Sigmoid colon (tissue), 4 donors: ENCODE results near the gene CTBP2.

ENCODE experiments used
- POLR2A ChIP-seq, 2 donors: fragments of 450-650 bp; IDR thresholded peaks; one replicate each; pipeline ENCODE4 v1.6.1; 2016; ENCODE audit warnings: antibody characterized with exemption in 2 of 2, mild to moderate bottlenecking in 2 of 2, moderate library complexity in 2 of 2
- POLR2AphosphoS5 ChIP-seq, 4 donors: sonication (generic); formaldehyde crosslinking; IDR thresholded peaks; one replicate each; pipeline ENCODE4 v1.6.1; 2017; ENCODE audit warnings: antibody characterized with exemption in 4 of 4
- TF ChIP-seq, protein P1 (sequence below), 4 experiments: fragments of 450-650 bp in 3 of 4; fragments of 200-600 bp in 1 of 4; IDR thresholded peaks; one replicate each; pipeline ENCODE4 v1.5.1; 2016 to 2019; ENCODE audit warnings: antibody characterized with exemption in 4 of 4, mild to moderate bottlenecking in 3 of 4, moderate library complexity in 2 of 4

GRCh38 chr10:125005312-125006187, 154.8 kb downstream of the CTBP2 start:
- TF ChIP-seq, protein P1, sequence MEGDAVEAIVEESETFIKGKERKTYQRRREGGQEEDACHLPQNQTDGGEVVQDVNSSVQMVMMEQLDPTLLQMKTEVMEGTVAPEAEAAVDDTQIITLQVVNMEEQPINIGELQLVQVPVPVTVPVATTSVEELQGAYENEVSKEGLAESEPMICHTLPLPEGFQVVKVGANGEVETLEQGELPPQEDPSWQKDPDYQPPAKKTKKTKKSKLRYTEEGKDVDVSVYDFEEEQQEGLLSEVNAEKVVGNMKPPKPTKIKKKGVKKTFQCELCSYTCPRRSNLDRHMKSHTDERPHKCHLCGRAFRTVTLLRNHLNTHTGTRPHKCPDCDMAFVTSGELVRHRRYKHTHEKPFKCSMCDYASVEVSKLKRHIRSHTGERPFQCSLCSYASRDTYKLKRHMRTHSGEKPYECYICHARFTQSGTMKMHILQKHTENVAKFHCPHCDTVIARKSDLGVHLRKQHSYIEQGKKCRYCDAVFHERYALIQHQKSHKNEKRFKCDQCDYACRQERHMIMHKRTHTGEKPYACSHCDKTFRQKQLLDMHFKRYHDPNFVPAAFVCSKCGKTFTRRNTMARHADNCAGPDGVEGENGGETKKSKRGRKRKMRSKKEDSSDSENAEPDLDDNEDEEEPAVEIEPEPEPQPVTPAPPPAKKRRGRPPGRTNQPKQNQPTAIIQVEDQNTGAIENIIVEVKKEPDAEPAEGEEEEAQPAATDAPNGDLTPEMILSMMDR (IDR thresholded peaks at IDR 0.05) = no peak
- TF ChIP-seq POLR2A (IDR thresholded peaks at IDR 0.05) = no peak
- no peak for TF ChIP-seq POLR2AphosphoS5 (IDR thresholded peaks at IDR 0.05)
